ENCODE results near the gene TAMALIN. TPM values are rescaled to one million over a fixed set of nuclear protein-coding genes. Genes with fewer than 3 reads are reported as not detected.

The TAMALIN gene
- total and polyA plus RNA-seq, 12 donors: 1.8 to 44.9 (median 14.9) TPM

DNA sequence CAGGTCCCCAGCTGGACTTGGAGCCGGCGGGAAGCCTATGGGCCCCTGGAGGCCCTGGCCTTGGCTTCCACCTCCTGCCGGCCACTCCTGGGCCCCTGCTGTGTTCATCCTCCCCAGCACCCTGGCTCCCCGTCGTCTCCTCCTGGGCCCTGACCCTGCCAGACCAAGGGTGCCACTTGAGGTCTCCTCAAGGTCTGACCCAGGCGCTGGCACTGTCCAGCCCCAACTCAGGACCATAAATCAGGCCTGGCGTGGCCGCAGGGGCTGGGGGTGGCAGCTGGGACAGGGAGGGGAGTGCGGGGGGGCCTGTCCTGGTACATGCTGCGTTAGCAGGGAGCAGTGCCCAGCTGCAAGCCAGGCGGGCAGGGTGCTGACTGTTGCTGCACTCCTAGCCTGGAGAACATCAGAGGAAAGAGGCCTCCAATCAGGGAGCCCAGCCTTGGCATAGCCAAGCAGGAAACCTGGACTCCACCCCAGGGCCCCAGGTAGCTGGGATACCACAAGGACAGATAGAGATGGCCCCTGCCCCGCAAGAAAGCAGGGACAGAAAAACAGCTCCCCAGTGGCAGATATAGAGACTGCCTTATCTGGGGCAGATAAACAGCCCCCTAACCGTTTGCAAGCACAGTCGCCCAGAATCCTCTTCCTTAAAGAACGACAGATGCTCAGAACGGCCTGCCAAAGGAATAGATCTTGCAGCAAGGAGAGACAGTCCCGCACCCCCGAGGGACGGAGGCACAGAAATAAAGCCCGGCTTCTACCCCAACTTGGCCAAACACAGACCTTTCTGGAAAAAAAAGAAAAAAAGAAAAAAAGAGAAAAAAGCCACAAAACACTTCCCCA is 56.6 kb downstream of the TAMALIN start:
- TF ChIP-seq POLR2A (IDR thresholded peaks at IDR 0.05): peak in 1 of 2 donors; percentile 37
- TF ChIP-seq CTCF (IDR thresholded peaks at IDR 0.05): no peak
- WGBS, 4 donors: 35 to 56% (median 45%) methylated on average over 9 to 20 of the region's 20 CpGs
- intact Hi-C loops (cut with DNase I): no loop called here
- no peaks in the 10 kb centered on the region for H3K27me3 ChIP-seq
- H3K4me3 ChIP-seq: no peak overlapping the region
- H3K9me3 ChIP-seq (replicated peaks in 1 of 3): no peaks in the 10 kb centered on the region
- peaks cover 37 to 40% of the 10 kb centered on the region in 2 donors for H3K4me1 ChIP-seq (replicated peaks in 1 of 2)
- peaks cover 0 to 16% of the 10 kb centered on the region in 2 donors for H3K36me3 ChIP-seq (replicated peaks in 1 of 2)
- peak in 6 of 7 donors; percentile 69 to 88 (median 73) for DNase-seq
- H3K27ac ChIP-seq: peak overlapping the region; percentile 75 to 98 (median 87)

DNA sequence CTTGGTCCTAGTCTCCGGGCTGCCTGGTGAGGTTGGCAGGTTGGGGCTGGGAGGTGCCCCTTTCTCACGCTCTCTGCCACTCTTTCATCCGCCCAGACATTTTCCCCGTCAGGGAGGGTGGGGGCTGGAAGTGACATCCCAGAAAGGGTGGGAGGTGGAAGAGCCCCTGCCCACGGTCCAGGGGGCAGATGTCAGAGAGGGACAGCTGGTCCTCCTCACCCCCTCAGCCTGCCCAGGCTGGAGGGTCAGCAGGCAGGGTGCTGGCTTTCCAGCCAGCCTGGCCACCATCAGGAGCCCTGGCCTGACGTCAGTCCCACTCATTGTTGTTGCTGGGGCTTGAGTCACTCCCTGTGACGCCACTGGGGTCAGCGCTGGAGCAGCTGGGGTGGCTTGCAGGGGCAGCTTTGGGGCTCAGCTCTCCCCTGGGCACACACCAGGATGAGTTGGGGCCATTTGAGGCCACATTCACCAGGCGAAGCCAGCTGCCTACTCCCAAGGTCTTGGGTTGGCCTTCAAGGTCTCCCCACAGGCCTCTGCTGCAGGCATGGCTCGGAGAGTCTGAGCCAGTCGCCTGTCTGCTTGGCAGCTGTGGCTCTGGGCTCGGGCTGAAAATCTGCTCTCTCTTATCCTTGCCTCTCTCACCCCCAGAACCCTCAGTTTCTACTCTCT is 57.4 kb downstream of the TAMALIN start:
- peak overlapping the region; percentile 75 to 98 (median 87) for H3K27ac ChIP-seq
- TF ChIP-seq CTCF (IDR thresholded peaks at IDR 0.05) (no peak), POLR2A (IDR thresholded peaks at IDR 0.05) (peak in 1 of 2 donors; percentile 56)
- WGBS, 4 donors: 33 to 46% (median 43%) methylated on average over 8 to 12 of the region's 12 CpGs
- peaks cover 38 to 43% of the 10 kb centered on the region in 2 donors for H3K4me1 ChIP-seq (replicated peaks in 1 of 2)
- no peak overlapping the region for H3K4me3 ChIP-seq
- peaks cover 0 to 8% of the 10 kb centered on the region in 2 donors for H3K36me3 ChIP-seq (replicated peaks in 1 of 2)
- H3K9me3 ChIP-seq (replicated peaks in 1 of 3): no peaks in the 10 kb centered on the region
- intact Hi-C loops (cut with DNase I): no loop called here
- peak; percentile 86 to 94 (median 91) for DNase-seq
- H3K27me3 ChIP-seq: no peaks in the 10 kb centered on the region

Small RNA genes lying within 50 kb of the gene (small RNA-seq; reads per million reads assigned to genes)
- gene RNU6-574P: 0 reads per million in 2 donors

Other genes with a start within 250 kb of the TAMALIN start
- gene FIGNL2, start 158.2 kb upstream of the TAMALIN start, total RNA-seq: under 1 TPM in 8 of 9 donors, not detected in 1; 0.23 to 0.32 (median 0.27) TPM
- under 1 TPM; 0.04 to 0.17 (median 0.16) TPM for gene FIGNL2, start 158.2 kb upstream of the TAMALIN start, polyA plus RNA-seq
- under 1 TPM in 2 of 9 donors, not detected in 7; 0.06 to 0.41 TPM for gene ANKRD33, start 118.8 kb upstream of the TAMALIN start, total RNA-seq
- gene ANKRD33, start 118.8 kb upstream of the TAMALIN start, polyA plus RNA-seq: under 1 TPM in 1 of 3 donors, not detected in 2; 0.24 TPM
- gene ACVRL1, start 99.4 kb upstream of the TAMALIN start, total RNA-seq: 100 to 1,000 TPM in 1 of 9 donors, 10 to 100 TPM in 8; 15.8 to 117 (median 45.5) TPM
- gene ACVRL1, start 99.4 kb upstream of the TAMALIN start, polyA plus RNA-seq: 10 to 100 TPM in 2 of 3 donors, 1 to 10 TPM in 1; 7.8 to 29.4 (median 27.6) TPM
- gene ACVR1B, start 55.2 kb upstream of the TAMALIN start, total RNA-seq: 10 to 100 TPM in 7 of 9 donors, 1 to 10 TPM in 2; 6.3 to 26.3 (median 15.1) TPM
- 10 to 100 TPM in 2 of 3 donors, 1 to 10 TPM in 1; 9.5 to 14.1 (median 13.8) TPM for gene ACVR1B, start 55.2 kb upstream of the TAMALIN start, polyA plus RNA-seq
- 100 to 1,000 TPM in 5 of 9 donors, 10 to 100 TPM in 4; 19.0 to 854 (median 108) TPM for gene NR4A1, start 44.5 kb downstream of the TAMALIN start, total RNA-seq
- gene NR4A1, start 44.5 kb downstream of the TAMALIN start, polyA plus RNA-seq: 100 to 1,000 TPM in 2 of 3 donors, 10 to 100 TPM in 1; 34.5 to 499 (median 282) TPM
- gene ATG101, start 63.0 kb downstream of the TAMALIN start, total RNA-seq: 10 to 100 TPM; 28.8 to 60.4 (median 40.0) TPM
- 10 to 100 TPM; 20.9 to 28.6 (median 27.1) TPM for gene ATG101, start 63.0 kb downstream of the TAMALIN start, polyA plus RNA-seq
- gene SMIM41, start 72.8 kb downstream of the TAMALIN start, total RNA-seq: 1 to 10 TPM in 1 of 9 donors, under 1 TPM in 2, not detected in 6; 0.54 to 2.1 (median 0.83) TPM
- gene SMIM41, start 72.8 kb downstream of the TAMALIN start, polyA plus RNA-seq: under 1 TPM in 1 of 3 donors, not detected in 2; 0.10 TPM
- 10 to 100 TPM in 1 of 9 donors, 1 to 10 TPM in 7, under 1 TPM in 1; 0.95 to 14.6 (median 5.1) TPM for gene KRT80, start 185.1 kb downstream of the TAMALIN start, total RNA-seq
- gene KRT80, start 185.1 kb downstream of the TAMALIN start, polyA plus RNA-seq: 1 to 10 TPM; 1.8 to 8.8 (median 2.5) TPM
- gene KRT7, start 226.3 kb downstream of the TAMALIN start, total RNA-seq: 10 to 100 TPM in 2 of 9 donors, 1 to 10 TPM in 6, under 1 TPM in 1; 0.33 to 13.5 (median 7.9) TPM
- 10 to 100 TPM in 2 of 3 donors, 1 to 10 TPM in 1; 2.1 to 34.8 (median 12.1) TPM for gene KRT7, start 226.3 kb downstream of the TAMALIN start, polyA plus RNA-seq

Measured in adrenal gland (tissue), 12 donors.